Ovary (tissue), 9 donors: ENCODE data around the gene CRYAA. TPM values are rescaled to one million over a fixed set of nuclear protein-coding genes. Genes with fewer than 3 reads are reported as not detected.
A peak's percentile ranks its signal among the peaks of the same experiment; 100 is the strongest.

Experiments used
- DNase-seq, 5 donors: peaks; one replicate each; pipeline ENCODE4 v3.0.0-alpha.2; 2019 to 2020
- H3K27ac ChIP-seq, 2 donors: fragments of 200-600 bp; one replicate each; pipeline versions ENCODE4 v1.5.1 to v1.8.0; 2019 to 2022
- H3K27me3 ChIP-seq: fragments of 200-600 bp; one replicate; pipeline ENCODE4 v1.8.0; 2022
- H3K36me3 ChIP-seq: fragments of 200-600 bp; sonication (generic); one replicate; pipeline ENCODE4 v1.5.1; 2019
- H3K4me1 ChIP-seq: one replicate; pipeline ENCODE4 v1.8.1; 2013; ENCODE audit warnings: mild to moderate bottlenecking, moderate library complexity; ENCODE audit not compliant: insufficient read depth
- H3K4me3 ChIP-seq: fragments of 200-600 bp; sonication (generic); one replicate; pipeline ENCODE4 v1.5.1; 2017
- H3K9me3 ChIP-seq, 2 donors: fragments of 200-600 bp in 1 of 2; sonication (generic) in 1 of 2; one replicate each; pipeline versions ENCODE4 v1.5.1 to v1.8.1; 2013 to 2019; ENCODE audit warnings: mild to moderate bottlenecking in 1 of 2, moderate library complexity in 1 of 2
- CTCF ChIP-seq, 3 donors: fragments of 450-650 bp in 2 of 3; fragments of 200-600 bp in 1 of 3; IDR thresholded peaks; one replicate each; pipeline versions ENCODE4 v1.5.1 to v1.8.0; 2016 to 2022; ENCODE audit warnings: antibody characterized with exemption in 3 of 3, mild to moderate bottlenecking in 1 of 3
- EP300 ChIP-seq: sonication (generic); formaldehyde crosslinking; IDR thresholded peaks from one replicate; pipeline ENCODE4 v1.6.1; 2017; ENCODE audit warnings: antibody characterized with exemption
- POLR2A ChIP-seq: fragments of 450-650 bp; IDR thresholded peaks from one replicate; pipeline ENCODE4 v1.6.1; 2017; ENCODE audit warnings: antibody characterized with exemption, mild to moderate bottlenecking, moderate library complexity
- WGBS, 3 donors: extraction: QIAGEN DNeasy Blood & Tissue Kit in 1 of 3; methylation state at CpG; one replicate each; pipeline versions ENCODE4 v1.1.5 to v1.1.7; 2013 to 2017; 5-methylcytosine and 5-hydroxymethylcytosine counted together
- intact Hi-C, 4 donors: fragments of 100-400 bp; cut with DNase I; formaldehyde crosslinking; loops; one replicate each; pipeline versions ENCODE4 v1.11.0 to v1.15.1; 2022 to 2023
- polyA plus RNA-seq, 2 donors: library from polyadenylated mRNA; stranded (reverse); fragments of 200-250 nt in 1 of 2; fragments of 350-450 nt in 1 of 2; fragmentation: Illumina TruSeq in 1 of 2; extraction: RNeasy Lipid Tissue Mini Kit (QIAGEN cat#74804) in 1 of 2; gene quantifications; one replicate each; pipeline ENCODE4 v1.2.3, GENCODE V29; 2013 to 2014
- total RNA-seq, 7 donors: library from RNA; depleted of rRNA in 2 of 7; stranded (reverse); fragments of >200 nt in 2 of 7; fragmentation: NEBNext Ultra II Directional in 3 of 7; extraction: Animal tissue kit (Norgen Biotek cat#: 25700) in 3 of 7; gene quantifications; one replicate each; pipeline versions ENCODE4 v1.1.0 to v1.2.4, GENCODE V29; 2016 to 2023
- donor health status: DM: no; HTN: no; CAD: no; lungs with moderate emphysema.
- donor health status: DM: no; HTN: no; CAD: no.
- donor health status: Bipolar disorder and iron deficiency.
- donor health status: DM: yes; HTN: yes; CAD: no.
- donor health status: DM: no; HTN: no; CAD: no.
- donor health status: DM: yes; HTN: yes; CAD: no.

The CRYAA gene
- total and polyA plus RNA-seq, 9 donors, result not detected

DNA sequence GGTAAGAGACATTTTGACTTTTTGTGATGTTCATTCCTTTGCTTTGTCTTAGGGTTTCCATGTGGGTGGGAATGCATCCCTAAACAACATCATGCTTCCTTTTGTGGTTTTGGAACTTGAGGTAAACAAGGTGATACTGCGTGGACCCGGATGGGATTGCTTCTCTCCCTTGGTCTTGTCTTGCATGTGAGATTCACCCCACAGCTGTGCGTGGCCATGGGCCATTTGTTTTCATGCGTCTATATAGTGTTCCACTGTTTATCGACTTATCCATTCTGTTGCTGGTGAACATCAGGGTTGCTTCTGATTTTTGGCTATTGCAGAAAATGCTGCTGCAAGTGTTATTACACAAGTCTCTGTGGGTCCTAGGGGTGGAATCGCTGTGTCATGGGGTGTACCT lies 21.1 kb downstream of the CRYAA start:
- Histone ChIP-seq H3K4me3 (no peak overlapping the region), H3K36me3 (no peaks in the 10 kb centered on the region), H3K27me3 (no peaks in the 10 kb centered on the region), H3K4me1 (peaks cover 2% of the 10 kb centered on the region), H3K9me3 (no peaks in the 10 kb centered on the region), H3K27ac (no peak overlapping the region)
- WGBS, 3 donors, result 78 to 90% (median 81%) methylated on average over 6 of the region's 6 CpGs
- TF ChIP-seq CTCF (IDR thresholded peaks at IDR 0.05) (no peak), POLR2A (no peak), EP300 (no peak)
- no peak for DNase-seq
- intact Hi-C loops, result no loop called here

DNA sequence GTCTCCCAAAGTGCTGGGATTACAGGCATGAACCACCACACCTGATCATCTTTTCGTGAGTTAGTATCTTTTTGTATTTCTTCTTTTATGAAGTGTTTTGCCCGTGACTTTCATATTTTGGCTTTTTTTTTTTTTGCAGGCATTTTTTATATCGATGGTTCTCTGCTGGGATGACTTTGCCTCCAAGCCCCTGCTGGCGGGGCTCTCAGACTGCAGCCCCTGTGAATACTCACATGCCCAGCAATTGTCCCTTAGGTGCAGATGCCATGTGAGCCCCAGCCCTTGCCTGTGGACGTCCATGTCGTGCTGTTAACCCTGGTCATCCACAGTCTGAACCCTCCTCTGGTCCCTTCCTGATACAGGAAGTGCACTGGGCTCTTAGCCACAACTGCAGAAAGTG lies 21.7 kb downstream of the CRYAA start:
- no peak overlapping the region for H3K27ac ChIP-seq
- DNase-seq, result peak in 1 of 5 donors; percentile 12
- H3K9me3 ChIP-seq, result no peaks in the 10 kb centered on the region
- peaks cover 5% of the 10 kb centered on the region for H3K4me1 ChIP-seq
- WGBS, 3 donors, result 77 to 87% (median 86%) methylated on average over 6 of the region's 6 CpGs
- no peak overlapping the region for H3K4me3 ChIP-seq
- no peaks in the 10 kb centered on the region for H3K36me3 ChIP-seq
- no peaks in the 10 kb centered on the region for H3K27me3 ChIP-seq
- intact Hi-C loops, result no loop called here
- TF ChIP-seq POLR2A, result no peak
- no peak for TF ChIP-seq EP300

DNA sequence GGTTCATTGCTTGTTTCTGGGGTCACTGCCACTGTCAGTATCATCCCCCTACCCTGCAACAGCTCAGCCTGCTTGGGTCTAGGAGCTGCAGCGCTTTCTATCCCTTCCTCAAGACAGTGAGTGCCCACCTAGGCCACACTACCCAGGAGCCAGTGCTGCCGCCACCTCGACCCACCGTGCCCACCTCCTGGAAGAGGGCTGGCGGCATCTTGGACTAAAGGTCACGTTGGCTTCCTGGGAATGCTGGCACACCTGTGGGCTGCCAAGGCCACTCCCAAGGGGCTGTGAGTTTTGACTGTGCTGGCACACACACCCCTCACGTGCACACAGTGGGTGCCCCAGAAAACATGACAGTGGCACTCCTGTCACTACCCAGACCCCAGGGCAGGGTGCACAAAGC lies 22.1 kb downstream of the CRYAA start:
- H3K4me3 ChIP-seq, result no peak overlapping the region
- H3K27me3 ChIP-seq, result no peaks in the 10 kb centered on the region
- peaks cover 5% of the 10 kb centered on the region for H3K4me1 ChIP-seq
- WGBS, 3 donors, result 87 to 91% (median 88%) methylated on average over 6 to 7 of the region's 7 CpGs
- H3K9me3 ChIP-seq, result no peaks in the 10 kb centered on the region
- TF ChIP-seq POLR2A (no peak), EP300 (no peak), CTCF (IDR thresholded peaks at IDR 0.05) (no peak)
- peak in 1 of 5 donors; percentile 9 for DNase-seq
- no peak overlapping the region for H3K27ac ChIP-seq
- intact Hi-C loops, result no loop called here
- H3K36me3 ChIP-seq, result no peaks in the 10 kb centered on the region

DNA sequence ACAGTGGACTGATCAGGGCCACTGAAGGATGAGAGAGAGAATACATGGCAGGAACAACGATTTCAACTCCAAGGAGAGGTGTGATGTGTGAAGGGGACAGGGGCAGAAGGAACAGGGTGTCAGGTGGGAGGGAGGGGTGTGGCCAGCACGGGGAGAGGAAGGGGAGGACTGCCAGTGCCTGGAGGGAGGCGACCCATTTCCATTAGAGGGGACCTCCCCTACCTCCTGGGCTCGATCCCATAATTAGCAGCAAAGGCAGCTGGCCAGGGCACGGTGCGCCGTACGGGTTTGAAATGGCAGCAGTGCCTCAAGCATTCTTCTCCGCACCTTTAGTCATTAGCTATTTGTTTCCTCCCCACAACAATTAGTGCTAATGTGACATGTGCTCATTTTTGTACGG lies 22.7 kb downstream of the CRYAA start:
- TF ChIP-seq POLR2A, result no peak
- TF ChIP-seq CTCF (IDR thresholded peaks at IDR 0.05), result no peak
- no peak for TF ChIP-seq EP300
- peak in 1 of 5 donors; percentile 12 for DNase-seq
- H3K9me3 ChIP-seq, result no peaks in the 10 kb centered on the region
- 72 to 81% (median 73%) methylated on average over 10 of the region's 10 CpGs for WGBS, 3 donors
- no peaks in the 10 kb centered on the region for H3K36me3 ChIP-seq
- no peak overlapping the region for H3K4me3 ChIP-seq
- H3K4me1 ChIP-seq, result peaks cover 7% of the 10 kb centered on the region
- intact Hi-C loops, result no loop called here
- no peak overlapping the region for H3K27ac ChIP-seq
- no peaks in the 10 kb centered on the region for H3K27me3 ChIP-seq

GRCh38 chr21:43191971-43192370 lies 23.2 kb downstream of the CRYAA start:
- H3K27me3 ChIP-seq, result no peaks in the 10 kb centered on the region
- intact Hi-C loops, result no loop called here
- no peak overlapping the region for H3K27ac ChIP-seq
- H3K36me3 ChIP-seq, result no peaks in the 10 kb centered on the region
- no peak for TF ChIP-seq CTCF (IDR thresholded peaks at IDR 0.05)
- no peak for TF ChIP-seq EP300
- TF ChIP-seq POLR2A, result no peak
- DNase-seq, result no peak
- peaks cover 9% of the 10 kb centered on the region for H3K4me1 ChIP-seq
- H3K9me3 ChIP-seq, result no peaks in the 10 kb centered on the region
- H3K4me3 ChIP-seq, result no peak overlapping the region
- 85 to 95% (median 85%) methylated on average over 7 of the region's 7 CpGs for WGBS, 3 donors
